Lung (tissue), 12 donors: ENCODE results near the gene MMP25. TPM values are rescaled to one million over a fixed set of nuclear protein-coding genes. Genes with fewer than 3 reads are reported as not detected.
"Not testable (repeated sequence)": the region's sequence is repeated elsewhere in the genome, so short reads cannot be mapped to it uniquely, and the experiment has no call there.

Source experiments
- ATAC-seq: fragments of 200-7000 bp; cut with Tn5 transposase; one replicate; pipeline ENCODE4 v1.9.1; 2020; ENCODE audit warnings: moderate number of reproducible peaks; ENCODE audit not compliant: insufficient read depth, low FRiP score
- DNase-seq, 3 donors: peaks; one replicate each; pipeline ENCODE4 v3.0.0-alpha.2; 2013 to 2017
- H3K27ac ChIP-seq, 2 donors: one replicate each; pipeline ENCODE4 v1.5.1; 2013; ENCODE audit warnings: mild to moderate bottlenecking in 2 of 2, moderate library complexity in 2 of 2, control low read depth in 1 of 2, inconsistent platforms in 1 of 2, low read depth in 1 of 2, low read length in 1 of 2
- H3K27me3 ChIP-seq, 3 donors: one replicate each; pipeline ENCODE4 v1.5.1; 2013; ENCODE audit warnings: low read length in 2 of 3; ENCODE audit not compliant: control insufficient read depth in 3 of 3, insufficient read depth in 3 of 3
- H3K36me3 ChIP-seq, 4 donors: one replicate each; pipeline ENCODE4 v1.5.1; 2013; ENCODE audit warnings: low read length in 4 of 4, mild to moderate bottlenecking in 1 of 4, moderate library complexity in 1 of 4; ENCODE audit not compliant: control insufficient read depth in 4 of 4, insufficient read depth in 4 of 4
- H3K4me1 ChIP-seq, 5 donors: one replicate each; pipeline ENCODE4 v1.5.1; 2013; ENCODE audit warnings: low read length in 5 of 5, mild to moderate bottlenecking in 2 of 5, moderate library complexity in 1 of 5; ENCODE audit not compliant: control insufficient read depth in 5 of 5, insufficient read depth in 5 of 5
- H3K4me3 ChIP-seq: one replicate; pipeline ENCODE4 v1.5.1; 2013; ENCODE audit warnings: mild to moderate bottlenecking, control low read depth, moderate library complexity
- H3K9ac ChIP-seq, 2 donors: one replicate each; pipeline ENCODE4 v1.5.1; 2013; ENCODE audit warnings: low read length in 2 of 2, control low read depth in 1 of 2; ENCODE audit not compliant: insufficient read depth in 1 of 2
- H3K9me3 ChIP-seq, 4 donors: one replicate each; pipeline ENCODE4 v1.5.1; 2013; ENCODE audit warnings: low read length in 3 of 4, mild to moderate bottlenecking in 1 of 4, moderate library complexity in 1 of 4; ENCODE audit not compliant: control insufficient read depth in 4 of 4, insufficient read depth in 3 of 4
- WGBS, 2 donors: extraction: QIAGEN DNeasy Blood & Tissue Kit; methylation state at CpG; one replicate each; pipeline ENCODE4 v1.1.7; 2013; 5-methylcytosine and 5-hydroxymethylcytosine counted together
- polyA plus RNA-seq, 2 donors: library from polyadenylated mRNA; stranded (reverse); fragments of 200-250 nt; gene quantifications; one replicate each; pipeline ENCODE4 v1.2.1, GENCODE V29; 2013
- total RNA-seq, 2 donors: library from RNA; depleted of rRNA in 1 of 2; stranded (reverse); fragments of >200 nt in 1 of 2; gene quantifications; one replicate each; pipeline ENCODE4 v1.2.1, GENCODE V29; 2014 to 2021
- TF ChIP-seq, protein P1 (sequence below): IDR thresholded peaks from 2 replicates; pipeline ENCODE4 v1.5.1; 2012; ENCODE audit warnings: mild to moderate bottlenecking; ENCODE audit errors: control extremely low read depth, extremely low read depth
- donor health status: control.
- donor health status: control.
- donor health status: Bipolar disorder and iron deficiency.
- donor health status: healthy.
- donor health status: DM: yes; HTN: yes; CAD: no.

MMP25 gene
- total and polyA plus RNA-seq, 4 donors, result 4.2 to 94.4 (median 20.6) TPM

DNA sequence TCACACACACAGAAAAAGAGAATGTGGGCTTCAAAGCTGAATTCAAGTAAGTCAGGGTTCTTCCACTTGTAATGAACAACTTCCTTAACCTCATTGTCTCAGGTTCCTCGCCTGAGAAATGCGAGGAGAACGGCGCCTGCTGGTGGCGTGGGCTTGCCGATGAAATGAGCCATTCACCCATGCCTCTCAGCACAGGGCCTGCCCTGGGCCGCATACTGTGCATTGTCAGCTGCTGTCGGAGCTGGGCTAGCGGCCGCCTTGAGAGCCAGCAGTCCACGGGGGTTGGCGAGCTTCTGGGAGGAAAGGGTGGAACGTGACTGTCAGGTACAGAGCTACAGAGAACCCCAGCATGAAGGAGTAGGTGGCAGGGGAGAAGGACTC, 7.0 kb downstream of the MMP25 start:
- H3K27ac ChIP-seq, ATAC-seq: not testable (repeated sequence)

DNA sequence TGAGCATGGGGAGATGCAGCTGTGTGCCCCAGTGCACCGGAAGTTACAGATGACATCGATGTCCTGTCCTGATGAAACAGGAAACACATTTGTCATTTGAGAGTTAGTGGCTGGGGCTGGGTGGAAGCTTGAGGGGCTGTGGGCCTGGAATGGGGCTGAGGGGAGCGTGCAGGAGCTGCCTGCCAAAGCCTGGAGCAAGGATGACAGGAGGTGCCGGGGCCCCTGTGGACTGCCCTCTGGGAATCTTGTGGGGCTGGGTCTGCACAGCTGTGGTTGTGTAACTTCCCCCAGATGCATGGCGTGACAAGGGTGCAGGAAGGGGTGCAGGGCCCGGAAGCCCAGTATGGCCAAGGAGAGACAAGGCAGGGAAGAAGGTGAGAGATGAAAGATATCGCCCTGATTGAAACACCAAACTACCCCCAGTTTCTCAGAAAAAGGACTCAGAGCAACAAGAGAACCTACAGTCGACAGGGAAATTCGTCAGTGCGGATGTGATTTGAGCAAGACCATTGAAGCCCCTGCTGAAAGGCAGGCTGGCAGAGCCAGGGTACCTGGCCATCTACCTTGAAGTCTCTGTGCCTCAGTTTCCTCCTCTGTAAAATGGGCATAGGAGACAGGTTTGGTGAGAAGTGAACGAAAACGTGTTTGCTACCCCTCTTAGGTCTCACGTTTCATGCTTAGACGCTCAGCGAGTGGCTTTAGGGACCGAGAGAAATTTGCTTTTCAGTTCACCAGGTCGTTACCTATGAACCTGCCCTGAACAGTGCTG, 8.8 kb downstream of the MMP25 start:
- peaks cover 0 to 5% (median 2%) of the 10 kb centered on the region in 3 donors for H3K27me3 ChIP-seq
- WGBS, 2 donors, result 55 to 60% methylated on average over 17 of the region's 17 CpGs
- no peaks in the 10 kb centered on the region for H3K36me3 ChIP-seq
- TF ChIP-seq, protein P1, sequence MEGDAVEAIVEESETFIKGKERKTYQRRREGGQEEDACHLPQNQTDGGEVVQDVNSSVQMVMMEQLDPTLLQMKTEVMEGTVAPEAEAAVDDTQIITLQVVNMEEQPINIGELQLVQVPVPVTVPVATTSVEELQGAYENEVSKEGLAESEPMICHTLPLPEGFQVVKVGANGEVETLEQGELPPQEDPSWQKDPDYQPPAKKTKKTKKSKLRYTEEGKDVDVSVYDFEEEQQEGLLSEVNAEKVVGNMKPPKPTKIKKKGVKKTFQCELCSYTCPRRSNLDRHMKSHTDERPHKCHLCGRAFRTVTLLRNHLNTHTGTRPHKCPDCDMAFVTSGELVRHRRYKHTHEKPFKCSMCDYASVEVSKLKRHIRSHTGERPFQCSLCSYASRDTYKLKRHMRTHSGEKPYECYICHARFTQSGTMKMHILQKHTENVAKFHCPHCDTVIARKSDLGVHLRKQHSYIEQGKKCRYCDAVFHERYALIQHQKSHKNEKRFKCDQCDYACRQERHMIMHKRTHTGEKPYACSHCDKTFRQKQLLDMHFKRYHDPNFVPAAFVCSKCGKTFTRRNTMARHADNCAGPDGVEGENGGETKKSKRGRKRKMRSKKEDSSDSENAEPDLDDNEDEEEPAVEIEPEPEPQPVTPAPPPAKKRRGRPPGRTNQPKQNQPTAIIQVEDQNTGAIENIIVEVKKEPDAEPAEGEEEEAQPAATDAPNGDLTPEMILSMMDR, result no peak
- H3K4me3 ChIP-seq, result no peak overlapping the region
- no peaks in the 10 kb centered on the region for H3K9me3 ChIP-seq
- H3K27ac ChIP-seq, result peak overlapping the region in 1 of 2 donors; percentile 20
- DNase-seq, result no peak
- ATAC-seq, result no peak
- H3K9ac ChIP-seq, result no peak overlapping the region
- H3K4me1 ChIP-seq, result peaks cover 4 to 13% (median 6%) of the 10 kb centered on the region in 5 donors

More for the DNA sequence above, 7.0 kb downstream of the MMP25 start:
- H3K9ac ChIP-seq, H3K4me1 ChIP-seq, H3K36me3 ChIP-seq, DNase-seq, H3K9me3 ChIP-seq, H3K4me3 ChIP-seq: not testable (repeated sequence)
- H3K27me3 ChIP-seq, result peaks cover 0 to 12% (median 10%) of the 10 kb centered on the region in 3 donors
- 72 to 80% methylated on average over 13 of the region's 13 CpGs for WGBS, 2 donors

DNA sequence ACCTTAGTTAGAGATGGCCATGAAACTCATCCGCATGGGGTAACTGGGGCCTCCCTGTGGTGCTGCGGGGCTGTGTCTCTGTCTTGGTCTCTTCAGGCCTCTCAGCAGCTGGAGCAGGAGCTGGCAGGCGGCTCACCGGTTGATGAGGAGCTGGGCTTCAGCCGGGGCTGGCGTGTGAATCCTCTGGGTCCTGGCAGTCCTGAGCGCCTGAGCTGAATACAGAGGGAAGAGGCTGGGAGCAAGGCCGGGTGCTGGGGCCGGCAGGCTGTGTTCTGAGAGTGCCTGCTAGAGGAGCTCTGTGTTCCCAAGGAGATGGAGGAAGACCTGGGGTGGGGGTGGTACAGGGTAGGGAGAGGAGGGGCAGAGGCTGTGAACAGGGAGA, 9.4 kb downstream of the MMP25 start:
- not testable (repeated sequence) for H3K9me3 ChIP-seq, H3K9ac ChIP-seq, H3K36me3 ChIP-seq, DNase-seq, H3K27me3 ChIP-seq, H3K4me3 ChIP-seq, ATAC-seq
- WGBS, 2 donors, result 71 to 81% methylated on average over 9 of the region's 9 CpGs
- Histone ChIP-seq H3K27ac (peak overlapping the region in 1 of 2 donors; percentile 20), H3K4me1 (peaks cover 4 to 13% (median 7%) of the 10 kb centered on the region in 5 donors)

DNA sequence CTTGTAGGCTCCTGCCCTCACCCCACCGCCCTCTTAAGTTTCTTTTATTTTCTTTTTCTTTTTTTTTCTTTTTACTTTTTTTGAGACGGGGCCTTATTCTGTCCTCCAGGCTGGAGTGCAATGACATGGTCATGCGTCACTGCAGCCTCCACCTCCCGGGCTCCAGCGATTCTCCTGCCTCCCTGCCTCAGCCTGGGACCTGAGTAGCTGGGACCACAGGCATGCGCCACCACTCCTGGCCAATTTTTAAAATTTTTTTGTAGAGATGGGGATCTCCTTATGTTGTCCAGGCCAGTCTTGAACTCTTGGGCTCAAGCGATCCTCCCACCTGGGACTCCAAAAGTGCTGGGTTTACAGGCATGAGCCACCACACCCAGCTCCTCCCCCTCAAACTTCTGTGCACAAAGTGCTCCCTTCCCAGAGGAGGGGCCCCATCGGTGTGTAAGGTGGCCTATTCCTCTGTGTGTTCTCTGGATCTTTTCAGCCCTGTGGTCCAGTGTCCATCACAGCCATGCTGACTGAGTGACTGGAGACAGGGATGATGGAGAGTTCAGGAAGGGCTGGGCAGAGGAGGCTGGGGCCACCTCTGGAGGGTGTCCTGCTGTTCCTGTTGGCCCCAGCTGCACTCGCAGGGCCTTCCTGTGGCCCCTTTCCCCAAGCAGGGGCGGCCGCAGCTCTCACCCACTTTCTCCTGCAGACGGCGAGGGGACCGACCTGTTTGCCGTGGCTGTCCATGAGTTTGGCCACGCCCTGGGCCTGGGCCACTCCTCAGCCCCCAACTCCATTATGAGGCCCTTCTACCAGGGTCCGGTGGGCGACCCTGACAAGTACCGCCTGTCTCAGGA, 10.2 kb downstream of the MMP25 start:
- Histone ChIP-seq H3K9ac (no peak overlapping the region), H3K36me3 (no peaks in the 10 kb centered on the region), H3K4me1 (peaks cover 2 to 13% (median 7%) of the 10 kb centered on the region in 5 donors), H3K4me3 (no peak overlapping the region), H3K9me3 (no peaks in the 10 kb centered on the region), H3K27me3 (no peaks in the 10 kb centered on the region), H3K27ac (no peak overlapping the region)
- 85 to 90% methylated on average over 19 of the region's 19 CpGs for WGBS, 2 donors
- TF ChIP-seq, protein P1, result no peak
- no peak for ATAC-seq
- no peak for DNase-seq
